ENCODE measurements around the gene MAGI2. TPM values are rescaled to one million over a fixed set of nuclear protein-coding genes. Genes with fewer than 3 reads are reported as not detected.

Gene MAGI2
- total RNA-seq, 2 donors from 2014 or later: 10.3 to 19.2 TPM

GRCh38 chr7:78037603-78038002, 1415.9 kb downstream of the MAGI2 start:
- Mint-ChIP-seq H3K27ac (peak overlapping the region; percentile 28), H3K27me3 (ENCODE audit: insufficient read depth) (peaks cover 13% of the 10 kb centered on the region), H3K4me1 (peaks cover 44% of the 10 kb centered on the region), H3K36me3 (ENCODE audit: low read depth) (no peaks in the 10 kb centered on the region), H3K9me3 (no peaks in the 10 kb centered on the region), H3K4me3 (no peak overlapping the region)
- H3K4me1 ChIP-seq (ENCODE audit: control insufficient read depth, insufficient read depth, low read length): peaks cover 30% of the 10 kb centered on the region
- no peak overlapping the region for H3K9ac ChIP-seq (ENCODE audit: extremely low read depth, low read length, poor library complexity, severe bottlenecking)
- H3K4me3 ChIP-seq (ENCODE audit: low read length): no peak overlapping the region
- whole genome bisulfite sequencing, 2 experiments (ENCODE audit: insufficient coverage in 1 of 2, insufficient read length in 1 of 2): 74 to 83% methylated on average over 4 of the region's 4 CpGs
- H3K36me3 ChIP-seq (ENCODE audit: control insufficient read depth, insufficient read depth, low read length): no peaks in the 10 kb centered on the region
- no peak for TF ChIP-seq CTCF (conservative IDR thresholded peaks at IDR 0.05)
- peak; percentile 57 for DNase-seq
- no peaks in the 10 kb centered on the region for H3K9me3 ChIP-seq (ENCODE audit: control insufficient read depth, low read length)
- H3K27ac ChIP-seq (ENCODE audit: low read depth, low read length): no peak overlapping the region
- peaks cover 4% of the 10 kb centered on the region for H3K27me3 ChIP-seq (ENCODE audit: control insufficient read depth, insufficient read depth, low read length, poor library complexity, severe bottlenecking)

GRCh38 chr7:78033410-78033809, 1420.1 kb downstream of the MAGI2 start:
- Histone ChIP-seq H3K27ac (ENCODE audit: low read depth, low read length) (no peak overlapping the region), H3K9ac (ENCODE audit: extremely low read depth, low read length, poor library complexity, severe bottlenecking) (no peak overlapping the region), H3K36me3 (ENCODE audit: control insufficient read depth, insufficient read depth, low read length) (no peaks in the 10 kb centered on the region), H3K9me3 (ENCODE audit: control insufficient read depth, low read length) (no peaks in the 10 kb centered on the region), H3K27me3 (ENCODE audit: control insufficient read depth, insufficient read depth, low read length, poor library complexity, severe bottlenecking) (peaks cover 5% of the 10 kb centered on the region), H3K4me3 (ENCODE audit: low read length) (no peak overlapping the region), H3K4me1 (ENCODE audit: control insufficient read depth, insufficient read depth, low read length) (peaks cover 20% of the 10 kb centered on the region)
- no peak for DNase-seq
- no peaks in the 10 kb centered on the region for H3K36me3 Mint-ChIP-seq (ENCODE audit: low read depth)
- H3K27ac Mint-ChIP-seq: no peak overlapping the region
- no peaks in the 10 kb centered on the region for H3K9me3 Mint-ChIP-seq
- WGBS, 2 experiments (ENCODE audit: insufficient coverage in 1 of 2, insufficient read length in 1 of 2): 86 to 88% methylated on average over 1 of the region's 1 CpG
- peaks cover 12% of the 10 kb centered on the region for H3K27me3 Mint-ChIP-seq (ENCODE audit: insufficient read depth)
- peaks cover 26% of the 10 kb centered on the region for H3K4me1 Mint-ChIP-seq
- no peak overlapping the region for H3K4me3 Mint-ChIP-seq
- TF ChIP-seq CTCF (conservative IDR thresholded peaks at IDR 0.05): no peak

GRCh38 chr7:78026492-78026891, 1427.0 kb downstream of the MAGI2 start:
- no peaks in the 10 kb centered on the region for H3K9me3 Mint-ChIP-seq
- TF ChIP-seq CTCF (conservative IDR thresholded peaks at IDR 0.05): no peak
- no peak overlapping the region for H3K4me3 ChIP-seq (ENCODE audit: low read length)
- no peak overlapping the region for H3K9ac ChIP-seq (ENCODE audit: extremely low read depth, low read length, poor library complexity, severe bottlenecking)
- H3K27ac Mint-ChIP-seq: no peak overlapping the region
- H3K27me3 Mint-ChIP-seq (ENCODE audit: insufficient read depth): peaks cover 1% of the 10 kb centered on the region
- no peaks in the 10 kb centered on the region for H3K27me3 ChIP-seq (ENCODE audit: control insufficient read depth, insufficient read depth, low read length, poor library complexity, severe bottlenecking)
- H3K4me1 Mint-ChIP-seq: peaks cover 8% of the 10 kb centered on the region
- H3K36me3 ChIP-seq (ENCODE audit: control insufficient read depth, insufficient read depth, low read length): no peaks in the 10 kb centered on the region
- WGBS, 2 experiments (ENCODE audit: insufficient coverage in 1 of 2, insufficient read length in 1 of 2): 94% methylated on average over 5 of the region's 5 CpGs; no CpG with 5 or more reads in 1 of the 2 experiments
- no peak for DNase-seq
- H3K36me3 Mint-ChIP-seq (ENCODE audit: low read depth): no peaks in the 10 kb centered on the region
- H3K4me1 ChIP-seq (ENCODE audit: control insufficient read depth, insufficient read depth, low read length): peaks cover 7% of the 10 kb centered on the region
- H3K4me3 Mint-ChIP-seq: no peak overlapping the region
- H3K27ac ChIP-seq (ENCODE audit: low read depth, low read length): no peak overlapping the region
- H3K9me3 ChIP-seq (ENCODE audit: control insufficient read depth, low read length): no peaks in the 10 kb centered on the region
